Activated CD4-positive, alpha-beta T cell treated with anti-CD3 and anti-CD28 coated beads for 36 hours (primary cell): ENCODE data around the gene ENTHD1. TPM values are rescaled to one million over a fixed set of nuclear protein-coding genes. Genes with fewer than 3 reads are reported as not detected.

Experiments used
- ATAC-seq: fragments of 200-7000 bp; cut with Tn5 transposase; one replicate; pipeline ENCODE4 v1.10.0; 2021; ENCODE audit warnings: mild to moderate bottlenecking, moderate library complexity
- CTCF ChIA-PET: fragments of 350-600 bp; sonication (Branson Sonifier 250); formaldehyde crosslinking; loops from one replicate; lab custom pipeline; 2021; ENCODE audit warnings: antibody characterized with exemption; lab: Charles Lee
- POLR2A ChIA-PET: fragments of 350-600 bp; sonication (Branson Sonifier 250); formaldehyde crosslinking; loops from one replicate; lab custom pipeline; 2021; ENCODE audit warnings: antibody characterized with exemption, inconsistent platforms; lab: Charles Lee
- DNase-seq: peaks from one replicate; pipeline ENCODE4 v3.0.0-alpha.2; 2020
- H3K27ac Mint-ChIP-seq: one replicate; pipeline ENCODE4 v1.8.0; 2021; ENCODE audit warnings: mixed read lengths
- H3K27me3 Mint-ChIP-seq: one replicate; pipeline ENCODE4 v1.8.0; 2021; ENCODE audit warnings: mixed read lengths
- H3K36me3 Mint-ChIP-seq: one replicate; pipeline ENCODE4 v1.8.0; 2021; ENCODE audit warnings: low read depth, mixed read lengths
- H3K4me1 Mint-ChIP-seq: one replicate; pipeline ENCODE4 v1.8.0; 2021; ENCODE audit warnings: mixed read lengths
- H3K4me3 Mint-ChIP-seq: one replicate; pipeline ENCODE4 v1.8.0; 2021; ENCODE audit warnings: mild to moderate bottlenecking, moderate library complexity, mixed read lengths
- H3K9me3 Mint-ChIP-seq: one replicate; pipeline ENCODE4 v1.8.0; 2021; ENCODE audit warnings: low read depth, mixed read lengths
- intact Hi-C, 2 experiments: fragments of 100-400 bp; cut with DNase I in 1 of 2; cut with micrococcal nuclease in 1 of 2; formaldehyde crosslinking; loops; one replicate each; pipeline versions ENCODE4 v1.14.2 to v1.15.1; 2022 to 2024; cut with DNase I, micrococcal nuclease
- total RNA-seq, 2 experiments: library from RNA; stranded (reverse); gene quantifications; one replicate each; pipeline ENCODE4 v1.2.3, GENCODE V29; 2021

Gene ENTHD1
- total RNA-seq, 2 experiments from 2014 or later: 0.59 to 0.70 TPM

DNA sequence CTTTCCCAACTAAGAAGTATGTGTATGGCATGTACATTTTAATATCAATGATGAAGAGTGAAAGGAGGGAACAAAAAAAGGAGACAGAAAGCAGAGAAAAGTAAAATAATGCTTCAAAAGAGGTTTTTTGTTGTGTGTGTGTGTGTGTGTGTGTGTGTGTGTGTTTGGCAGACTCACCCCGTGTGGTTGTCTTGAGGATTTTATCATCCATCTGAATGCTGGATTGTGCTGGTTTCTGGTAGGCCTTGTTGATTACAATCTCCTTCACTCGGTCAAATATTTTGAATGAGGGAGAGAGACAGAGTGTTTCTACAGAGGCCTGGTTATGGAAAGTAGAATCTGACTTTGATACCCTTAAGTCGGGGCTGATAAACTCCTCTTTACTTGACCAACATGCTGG, 128.5 kb downstream of the ENTHD1 start:
- no peaks in the 10 kb centered on the region for H3K36me3 Mint-ChIP-seq
- no peaks in the 10 kb centered on the region for H3K9me3 Mint-ChIP-seq
- ATAC-seq (no peak), DNase-seq (no peak)
- no peak overlapping the region for H3K27ac Mint-ChIP-seq
- no peaks in the 10 kb centered on the region for H3K27me3 Mint-ChIP-seq
- ChIA-PET POLR2A (no interaction called here), CTCF (interaction anchor here (1.0 kb wide), 1 partner anchor 9 kb away, joined by 3 read pairs; no protein-coding TSS in a partner anchor)
- H3K4me1 Mint-ChIP-seq: peaks cover 5% of the 10 kb centered on the region
- intact Hi-C loops: no loop called here
- H3K4me3 Mint-ChIP-seq: no peak overlapping the region

GRCh38 chr22:39763276-39763675, 130.3 kb downstream of the ENTHD1 start:
- no peaks in the 10 kb centered on the region for H3K27me3 Mint-ChIP-seq
- H3K9me3 Mint-ChIP-seq: no peaks in the 10 kb centered on the region
- no peak overlapping the region for H3K27ac Mint-ChIP-seq
- no peak overlapping the region for H3K4me3 Mint-ChIP-seq
- ChIA-PET POLR2A (interaction anchor here (0.6 kb wide), 1 partner anchor 384 kb away, joined by 7 read pairs; no protein-coding TSS in a partner anchor), CTCF (interaction anchor here (0.6 to 1.3 kb wide), 2 partner anchors 17 to 54 kb away, joined by 3 to 4 read pairs; no protein-coding TSS in a partner anchor)
- intact Hi-C loops: no loop called here
- no peak for ATAC-seq
- peaks cover 5% of the 10 kb centered on the region for H3K4me1 Mint-ChIP-seq
- no peak for DNase-seq
- no peaks in the 10 kb centered on the region for H3K36me3 Mint-ChIP-seq

DNA sequence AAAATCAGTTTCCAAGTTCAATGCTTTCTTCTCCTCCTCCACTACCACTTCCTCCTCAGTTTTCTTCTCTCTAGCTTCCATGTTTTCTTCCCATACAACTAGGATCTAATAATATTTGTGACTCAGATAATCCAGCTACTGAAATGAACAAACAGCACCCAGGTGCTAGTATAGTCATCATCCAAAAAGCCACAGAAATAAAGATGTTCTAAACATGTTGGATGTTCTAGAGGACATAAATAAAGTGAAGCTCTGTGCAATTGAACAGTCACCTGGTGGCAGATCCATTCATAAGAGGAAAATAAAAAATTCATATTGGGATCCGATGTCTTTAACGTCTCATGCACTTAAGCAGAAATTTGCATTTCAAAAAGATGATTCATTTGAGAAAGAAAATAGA, 142.8 kb downstream of the ENTHD1 start:
- no peaks in the 10 kb centered on the region for H3K36me3 Mint-ChIP-seq
- no peak for DNase-seq
- H3K27ac Mint-ChIP-seq: no peak overlapping the region
- ChIA-PET POLR2A (interaction anchor here (0.5 to 1.1 kb wide), 2 partner anchors 243 to 293 kb away, joined by 4 to 5 read pairs; no protein-coding TSS in a partner anchor), CTCF (interaction anchor here (0.9 kb wide), 1 partner anchor 56 kb away, joined by 4 read pairs; no protein-coding TSS in a partner anchor)
- peak; percentile 65 for ATAC-seq
- H3K4me1 Mint-ChIP-seq: peaks cover 22% of the 10 kb centered on the region
- intact Hi-C loops: no loop called here
- no peaks in the 10 kb centered on the region for H3K27me3 Mint-ChIP-seq
- H3K4me3 Mint-ChIP-seq: no peak overlapping the region
- no peaks in the 10 kb centered on the region for H3K9me3 Mint-ChIP-seq

DNA sequence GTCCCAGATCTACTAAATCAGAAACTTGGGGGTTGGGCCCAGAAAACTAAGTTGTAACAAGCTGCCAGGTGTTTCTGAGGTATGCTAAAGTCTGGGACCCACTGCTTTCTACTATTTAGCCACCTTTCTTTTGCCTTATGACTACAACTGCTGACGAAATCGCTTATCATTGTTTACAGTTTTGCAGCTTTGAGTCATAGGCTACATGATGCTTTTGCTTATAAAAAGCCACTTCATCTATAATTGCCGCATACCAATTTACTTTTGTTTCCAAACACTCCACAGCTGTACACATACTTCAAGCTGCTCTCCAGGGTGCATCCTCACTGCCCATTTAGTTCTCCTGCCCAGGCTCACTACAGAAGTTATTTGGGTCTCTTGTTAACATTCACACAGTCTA, 144.7 kb downstream of the ENTHD1 start:
- POLR2A ChIA-PET: interaction anchor here (0.6 kb wide), 1 partner anchor 171 kb away, joined by 3 read pairs; no protein-coding TSS in a partner anchor
- Mint-ChIP-seq H3K27ac (no peak overlapping the region), H3K4me3 (no peak overlapping the region), H3K27me3 (no peaks in the 10 kb centered on the region), H3K9me3 (no peaks in the 10 kb centered on the region), H3K36me3 (no peaks in the 10 kb centered on the region), H3K4me1 (peaks cover 36% of the 10 kb centered on the region)
- ATAC-seq: no peak
- CTCF ChIA-PET: interaction anchor here (0.8 to 1.1 kb wide), 4 partner anchors 9 to 215 kb away, joined by 3 read pairs; no protein-coding TSS in a partner anchor
- intact Hi-C loops: loop anchor here in 1 of 2 experiments (10.0 kb wide), 1 partner anchor 156 kb away; the partner anchor contains the start of gene GRAP2
- DNase-seq: no peak

- Mint-ChIP-seq H3K4me3 (no peak overlapping the region), H3K27ac (no peak overlapping the region), H3K36me3 (no peaks in the 10 kb centered on the region), H3K27me3 (no peaks in the 10 kb centered on the region), H3K4me1 (peaks cover 35% of the 10 kb centered on the region), H3K9me3 (no peaks in the 10 kb centered on the region)
- peak; percentile 34 for ATAC-seq
- POLR2A ChIA-PET: no interaction called here
- peak; percentile 46 for DNase-seq
- intact Hi-C loops: loop anchor here in 1 of 2 experiments (10.0 kb wide), 1 partner anchor 158 kb away; the partner anchor contains the start of gene GRAP2
- CTCF ChIA-PET: interaction anchor here (0.9 to 1.8 kb wide), 2 partner anchors 9 to 16 kb away, joined by 4 read pairs; no protein-coding TSS in a partner anchor
Observed at GRCh38 chr22:39746600-39747262, 146.8 kb downstream of the ENTHD1 start.

DNA sequence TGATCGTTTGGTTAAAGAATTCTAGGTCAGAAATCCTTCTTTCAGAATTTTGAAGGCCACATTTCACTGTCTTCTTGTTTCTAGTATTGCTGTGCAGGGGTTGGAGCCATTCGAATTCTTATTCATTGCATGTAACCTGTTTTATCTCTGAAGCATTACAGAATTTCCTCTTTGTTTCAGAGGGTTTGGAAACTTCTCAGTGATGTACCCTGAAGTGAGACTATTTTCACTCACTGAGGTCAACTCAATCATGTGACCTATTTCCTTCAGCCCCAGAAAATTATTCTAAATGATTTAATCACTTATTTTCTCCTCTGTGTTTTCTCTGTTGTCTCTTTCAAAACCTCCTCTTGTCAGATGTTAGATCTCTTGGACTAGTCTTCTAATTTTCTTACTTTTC, 147.8 kb downstream of the ENTHD1 start:
- ChIA-PET CTCF (interaction anchor here (1.8 kb wide), 1 partner anchor 17 kb away, joined by 4 read pairs; no protein-coding TSS in a partner anchor), POLR2A (no interaction called here)
- H3K27me3 Mint-ChIP-seq: no peaks in the 10 kb centered on the region
- ATAC-seq (peak; percentile 62), DNase-seq (no peak)
- no peak overlapping the region for H3K27ac Mint-ChIP-seq
- peaks cover 30% of the 10 kb centered on the region for H3K4me1 Mint-ChIP-seq
- intact Hi-C loops: loop anchor here in 1 of 2 experiments (10.0 kb wide), 1 partner anchor 159 kb away; the partner anchor contains the start of gene GRAP2
- no peak overlapping the region for H3K4me3 Mint-ChIP-seq
- no peaks in the 10 kb centered on the region for H3K36me3 Mint-ChIP-seq
- H3K9me3 Mint-ChIP-seq: no peaks in the 10 kb centered on the region

GRCh38 chr22:39744353-39744752, 149.2 kb downstream of the ENTHD1 start:
- intact Hi-C loops: loop anchor here in 1 of 2 experiments (10.0 kb wide), 1 partner anchor 160 kb away; the partner anchor contains the start of gene GRAP2
- no peaks in the 10 kb centered on the region for H3K36me3 Mint-ChIP-seq
- no peaks in the 10 kb centered on the region for H3K9me3 Mint-ChIP-seq
- H3K4me3 Mint-ChIP-seq: no peak overlapping the region
- ATAC-seq: no peak
- CTCF ChIA-PET: interaction anchor here (1.3 kb wide), 1 partner anchor 63 kb away, joined by 3 read pairs; no protein-coding TSS in a partner anchor
- POLR2A ChIA-PET: no interaction called here
- H3K27me3 Mint-ChIP-seq: no peaks in the 10 kb centered on the region
- H3K4me1 Mint-ChIP-seq: peaks cover 28% of the 10 kb centered on the region
- DNase-seq: no peak
- no peak overlapping the region for H3K27ac Mint-ChIP-seq

DNA sequence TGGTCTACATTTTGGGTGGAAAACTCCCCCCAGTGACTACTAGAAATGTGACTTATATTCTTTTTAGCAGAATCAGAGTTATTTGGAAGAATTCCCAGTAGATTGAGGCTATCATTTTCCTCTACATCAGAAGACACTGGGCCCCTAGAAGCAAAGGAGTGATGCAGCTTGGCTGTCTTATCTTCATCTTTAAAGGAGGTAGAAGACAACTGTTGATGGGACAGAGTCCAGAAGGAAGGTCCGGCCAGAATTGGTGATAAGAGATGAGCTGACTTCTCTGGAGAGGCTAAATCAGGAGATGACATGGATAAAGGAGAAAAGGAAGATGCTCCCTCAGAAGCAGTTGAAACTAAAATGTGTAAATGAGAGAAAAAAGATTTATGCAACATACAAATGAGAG, 149.6 kb downstream of the ENTHD1 start:
- Mint-ChIP-seq H3K9me3 (no peaks in the 10 kb centered on the region), H3K27me3 (no peaks in the 10 kb centered on the region), H3K4me1 (peaks cover 28% of the 10 kb centered on the region), H3K27ac (no peak overlapping the region), H3K36me3 (no peaks in the 10 kb centered on the region), H3K4me3 (no peak overlapping the region)
- ATAC-seq: no peak
- POLR2A ChIA-PET: no interaction called here
- CTCF ChIA-PET: interaction anchor here (0.6 to 1.3 kb wide), 2 partner anchors 63 to 534 kb away, joined by 3 read pairs; no protein-coding TSS in a partner anchor
- no peak for DNase-seq
- intact Hi-C loops: loop anchor here in 1 of 2 experiments (10.0 kb wide), 1 partner anchor 161 kb away; the partner anchor contains the start of gene GRAP2

GRCh38 chr22:39739338-39740027, 154.1 kb downstream of the ENTHD1 start:
- DNase-seq (no peak), ATAC-seq (no peak)
- no peak overlapping the region for H3K27ac Mint-ChIP-seq
- H3K4me1 Mint-ChIP-seq: peaks cover 5% of the 10 kb centered on the region
- H3K9me3 Mint-ChIP-seq: no peaks in the 10 kb centered on the region
- no peaks in the 10 kb centered on the region for H3K36me3 Mint-ChIP-seq
- CTCF ChIA-PET: interaction anchor here (1.1 kb wide), 1 partner anchor 9 kb away, joined by 3 read pairs; no protein-coding TSS in a partner anchor
- no peak overlapping the region for H3K4me3 Mint-ChIP-seq
- peaks cover 4% of the 10 kb centered on the region for H3K27me3 Mint-ChIP-seq
- POLR2A ChIA-PET: no interaction called here
- intact Hi-C loops: loop anchor here in 1 of 2 experiments (10.0 kb wide), 1 partner anchor 165 kb away; the partner anchor contains the start of gene GRAP2

- ATAC-seq: no peak
- no peaks in the 10 kb centered on the region for H3K9me3 Mint-ChIP-seq
- H3K27ac Mint-ChIP-seq: no peak overlapping the region
- DNase-seq: no peak
- intact Hi-C loops: no loop called here
- H3K4me1 Mint-ChIP-seq: no peaks in the 10 kb centered on the region
- CTCF ChIA-PET: interaction anchor here (0.5 to 1.2 kb wide), 2 partner anchors 69 to 245 kb away, joined by 3 read pairs; no protein-coding TSS in a partner anchor
- no peak overlapping the region for H3K4me3 Mint-ChIP-seq
- peaks cover 4% of the 10 kb centered on the region for H3K27me3 Mint-ChIP-seq
- H3K36me3 Mint-ChIP-seq: no peaks in the 10 kb centered on the region
- POLR2A ChIA-PET: no interaction called here
Observed at GRCh38 chr22:39738746-39739145, 154.8 kb downstream of the ENTHD1 start.

- H3K4me3 Mint-ChIP-seq: no peak overlapping the region
- intact Hi-C loops: no loop called here
- no peak overlapping the region for H3K27ac Mint-ChIP-seq
- no peaks in the 10 kb centered on the region for H3K36me3 Mint-ChIP-seq
- POLR2A ChIA-PET: no interaction called here
- no peaks in the 10 kb centered on the region for H3K9me3 Mint-ChIP-seq
- DNase-seq: no peak
- no peak for ATAC-seq
- peaks cover 4% of the 10 kb centered on the region for H3K27me3 Mint-ChIP-seq
- CTCF ChIA-PET: no interaction called here
- H3K4me1 Mint-ChIP-seq: no peaks in the 10 kb centered on the region
Observed at GRCh38 chr22:39735776-39736175, 157.8 kb downstream of the ENTHD1 start.
